UCSD-AML1 (cell line): ENCODE results near the gene SND1.

Source experiments
- DNase-seq: peaks from one replicate; lab custom pipeline; 2025; ENCODE audit not compliant: unreplicated experiment; lab: John Stamatoyannopoulos, UW

The SND1 gene

GRCh38 chr7:128032605-128033235 is 380.7 kb downstream of the SND1 start:
- no peak for DNase-seq

- no peak for DNase-seq
Observed at GRCh38 chr7:128033246-128033645, 381.3 kb downstream of the SND1 start.

- DNase-seq = no peak
Observed at GRCh38 chr7:128034825-128035224, 382.8 kb downstream of the SND1 start.

GRCh38 chr7:128035712-128036111 is 383.7 kb downstream of the SND1 start:
- DNase-seq = no peak

GRCh38 chr7:128036226-128036940 is 384.4 kb downstream of the SND1 start:
- DNase-seq = no peak

GRCh38 chr7:128037081-128037480 is 385.1 kb downstream of the SND1 start:
- no peak for DNase-seq

GRCh38 chr7:128037880-128038619 is 386.1 kb downstream of the SND1 start:
- DNase-seq = no peak

- DNase-seq = no peak
Observed at GRCh38 chr7:128039544-128039953, 387.6 kb downstream of the SND1 start.

- DNase-seq = no peak
Observed at GRCh38 chr7:128040205-128040604, 388.2 kb downstream of the SND1 start.

- no peak for DNase-seq
Observed at GRCh38 chr7:128041203-128041602, 389.2 kb downstream of the SND1 start.

- DNase-seq = no peak
Observed at GRCh38 chr7:128042012-128042411, 390.0 kb downstream of the SND1 start.

- no peak for DNase-seq
Observed at GRCh38 chr7:128044064-128044463, 392.1 kb downstream of the SND1 start.

- DNase-seq = no peak
Observed at GRCh38 chr7:128045158-128045557, 393.2 kb downstream of the SND1 start.

- DNase-seq = no peak
Observed at GRCh38 chr7:128045766-128046165, 393.8 kb downstream of the SND1 start.

GRCh38 chr7:128052404-128052803 is 400.4 kb downstream of the SND1 start:
- DNase-seq = no peak

GRCh38 chr7:128053023-128053422 is 401.0 kb downstream of the SND1 start:
- DNase-seq = no peak

GRCh38 chr7:128053991-128054390 is 402.0 kb downstream of the SND1 start:
- DNase-seq = no peak

- no peak for DNase-seq
Observed at GRCh38 chr7:128054511-128054910, 402.5 kb downstream of the SND1 start.

GRCh38 chr7:128055637-128056036 is 403.6 kb downstream of the SND1 start:
- DNase-seq = no peak

GRCh38 chr7:128056901-128057300 is 404.9 kb downstream of the SND1 start:
- no peak for DNase-seq

GRCh38 chr7:128057909-128058308 is 405.9 kb downstream of the SND1 start:
- no peak for DNase-seq
